Fibroblast of peridontal ligament (primary cell): Measurements from ENCODE around the gene BLCAP.

Experiments
- DNase-seq: peaks from one replicate; pipeline ENCODE4 v3.0.0-alpha.2; 2010; ENCODE audit errors: extremely low read depth

BLCAP gene

DNA sequence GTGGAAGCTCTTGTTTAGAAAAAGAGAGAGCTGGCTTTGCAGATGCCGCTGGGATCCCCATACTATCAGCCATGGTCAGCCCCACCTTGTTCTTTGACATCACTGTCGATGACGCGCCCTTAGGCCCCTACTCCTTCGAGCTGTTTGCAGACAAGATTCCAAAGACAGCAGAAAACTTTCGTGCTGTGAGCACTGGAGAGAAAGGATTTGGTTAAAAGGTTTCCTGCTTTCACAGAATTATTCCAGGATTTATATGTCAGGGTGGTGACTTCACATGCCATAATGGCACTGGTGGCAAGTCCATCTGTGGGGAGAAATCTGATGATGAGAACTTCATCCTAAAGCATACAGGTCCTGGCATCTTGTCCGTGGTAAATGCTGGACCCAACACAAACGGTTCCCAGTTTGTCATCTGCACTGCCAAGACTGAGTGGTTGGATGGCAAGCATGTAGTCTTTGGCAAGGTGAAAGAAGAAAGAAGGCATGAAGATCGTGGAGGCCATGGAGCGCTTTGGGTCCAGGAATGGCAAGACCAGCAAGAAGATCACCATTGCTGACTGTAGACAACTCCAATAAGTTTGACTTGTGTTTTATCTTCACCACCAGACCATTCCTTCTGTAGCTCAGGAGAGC is 2.4 kb upstream of the BLCAP start:
- no peak for DNase-seq

DNA sequence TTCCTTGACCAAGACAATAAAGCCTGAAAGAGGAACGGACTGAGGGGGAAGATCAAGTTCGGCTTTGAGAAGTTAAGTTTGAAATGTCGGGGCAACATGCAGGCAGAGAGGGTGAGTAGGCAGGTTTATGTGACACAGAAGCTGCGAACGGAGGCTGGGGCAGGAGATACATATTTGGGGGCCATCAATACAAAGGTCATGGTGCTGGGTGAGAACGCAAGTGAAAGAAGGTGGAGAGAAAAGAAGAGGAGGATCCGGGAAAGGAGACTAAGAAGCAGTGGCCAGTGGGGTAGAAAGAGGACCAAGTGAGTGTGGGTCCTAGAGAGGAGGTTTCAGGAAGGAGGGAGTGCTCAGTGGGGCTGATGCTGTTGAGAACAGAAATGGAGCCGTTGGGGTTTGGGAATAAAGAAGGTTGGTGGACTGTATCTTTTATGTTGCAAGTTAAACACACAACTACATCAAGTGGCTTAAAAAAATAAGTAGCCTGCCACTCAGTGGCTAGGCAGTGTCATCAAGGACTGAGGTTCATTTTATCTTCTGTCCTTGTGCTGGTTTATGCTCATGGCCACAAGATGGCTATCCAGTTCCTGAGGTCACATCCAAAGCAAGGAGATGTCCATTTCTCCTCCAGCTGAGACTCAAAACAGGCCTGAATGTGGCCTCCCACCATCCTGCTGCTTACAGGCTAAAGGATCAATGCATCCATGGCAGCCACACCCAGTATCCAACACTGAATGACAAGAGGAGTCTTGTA is 1.7 kb upstream of the BLCAP start:
- no peak for DNase-seq

DNA sequence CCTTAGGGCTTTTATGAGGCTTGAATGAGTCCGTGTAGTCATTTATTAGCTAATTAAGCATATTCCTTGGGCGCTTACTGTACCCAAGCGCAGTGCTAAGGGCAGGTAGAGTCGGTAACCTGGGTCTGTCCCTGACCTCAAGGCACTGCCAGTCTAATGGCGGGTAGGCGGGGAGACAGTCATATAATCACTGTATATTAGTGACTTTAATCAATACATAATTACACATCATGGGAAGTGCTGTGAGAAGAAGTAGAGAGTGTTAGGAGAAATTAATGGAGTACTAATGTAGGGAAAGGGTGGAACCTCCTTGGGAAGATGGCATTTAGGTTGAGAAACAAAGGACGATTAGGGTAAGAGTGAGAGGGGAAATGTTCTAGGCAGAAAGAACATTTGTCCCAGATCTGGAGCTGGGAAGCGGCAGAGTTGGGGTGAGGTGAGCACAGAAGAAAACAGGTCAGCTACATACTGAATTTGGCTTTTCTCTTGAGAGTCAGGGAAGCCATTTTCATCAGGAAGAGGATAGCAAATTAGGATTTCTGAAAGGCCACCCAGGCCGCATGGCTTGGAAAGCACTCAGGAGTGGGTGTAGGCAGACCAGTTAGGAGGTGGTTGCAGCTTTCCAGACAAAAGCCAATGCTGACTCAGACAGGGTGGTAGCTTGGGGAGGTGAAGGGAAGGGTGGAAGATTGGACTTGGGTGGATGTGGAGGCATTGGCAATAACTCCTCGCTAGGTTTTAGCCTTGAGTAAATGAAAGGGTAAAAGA is 954 bp upstream of the BLCAP start:
- no peak for DNase-seq

DNA sequence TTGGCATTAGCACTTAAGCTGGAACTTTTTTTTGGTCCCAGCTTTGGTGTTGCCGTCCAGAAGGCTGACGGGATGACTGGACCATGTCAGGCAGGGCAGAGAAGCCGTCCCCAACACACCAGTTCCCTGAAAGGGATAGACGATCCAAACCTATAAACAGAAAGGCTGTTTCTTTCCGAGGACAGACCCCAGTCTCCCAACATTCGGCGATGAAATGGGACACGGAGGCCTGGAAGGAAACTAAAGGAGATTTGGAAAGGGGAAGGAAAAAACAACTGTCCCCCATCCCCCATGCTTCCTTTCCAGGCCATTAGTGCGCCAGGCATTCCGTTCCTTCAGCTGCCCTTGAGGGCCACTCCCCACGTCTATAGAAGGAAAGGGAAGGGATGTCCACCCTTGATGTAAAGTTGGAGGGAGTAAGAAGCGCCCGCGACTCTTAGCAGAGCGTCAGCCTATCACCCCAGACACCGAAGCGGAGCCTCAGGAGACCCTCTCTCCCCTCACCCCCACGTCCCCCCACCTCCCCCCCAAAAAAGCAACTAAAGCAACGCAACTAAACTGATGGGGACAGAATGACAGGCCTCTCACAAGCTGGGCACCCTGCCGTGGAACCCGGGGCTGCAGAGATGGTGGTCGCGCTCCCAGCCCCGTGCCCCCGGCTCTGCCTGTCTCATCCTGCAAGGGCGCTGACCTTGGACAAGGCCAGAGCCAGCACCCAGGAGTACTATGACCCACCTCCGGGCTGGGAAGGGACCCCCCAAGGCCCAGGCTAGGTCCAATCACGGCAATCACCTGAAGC is 638 bp downstream of the BLCAP start:
- DNase-seq = peak; percentile 25

DNA sequence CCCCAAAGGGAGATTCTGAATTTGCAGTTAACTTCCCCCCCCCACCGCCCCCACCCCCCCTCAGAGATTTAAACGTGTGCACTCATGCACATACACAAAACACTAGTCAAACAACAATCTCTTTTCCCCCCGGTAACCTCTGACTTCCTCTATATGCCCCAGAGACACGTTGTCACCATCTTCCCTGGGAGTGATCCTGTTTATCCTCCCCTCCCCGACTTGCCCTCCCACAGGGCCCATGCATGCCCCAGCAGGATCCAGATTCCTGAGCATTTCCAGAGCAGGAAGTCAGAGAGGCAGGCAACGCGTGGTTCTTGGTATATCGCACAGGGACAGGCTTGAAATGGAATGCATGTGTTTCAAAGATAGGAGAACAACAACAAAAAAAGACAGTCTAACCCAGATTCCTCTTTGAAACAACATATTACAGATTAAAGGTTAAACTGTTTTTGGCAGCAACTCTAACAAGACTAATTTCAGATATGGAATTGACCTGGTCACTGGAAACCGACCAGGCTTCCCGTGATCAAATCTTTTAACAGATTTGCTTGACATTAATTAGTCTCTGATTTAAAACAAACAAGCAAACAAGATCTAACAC is 1.3 kb downstream of the BLCAP start:
- DNase-seq = peak; percentile 41

DNA sequence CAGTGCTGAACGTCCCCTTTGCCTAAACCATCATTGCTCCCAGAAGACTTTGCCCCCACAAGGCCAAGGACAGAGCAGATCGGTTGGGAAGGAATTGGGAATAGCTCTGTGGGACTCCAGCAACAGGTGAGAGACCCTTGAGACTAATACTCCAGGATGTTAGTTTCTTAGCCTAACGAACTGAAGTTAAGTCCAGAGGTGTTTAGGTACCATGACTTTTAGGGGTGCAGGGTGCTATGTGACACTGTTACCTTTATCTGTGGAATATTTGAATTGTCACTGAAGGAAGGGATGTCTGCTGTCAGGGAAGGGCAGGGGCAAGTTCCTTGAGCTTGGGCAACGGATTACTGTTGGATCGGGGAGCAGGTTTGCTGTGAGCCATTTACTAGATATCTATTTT is 1.9 kb downstream of the BLCAP start:
- DNase-seq = no peak

DNA sequence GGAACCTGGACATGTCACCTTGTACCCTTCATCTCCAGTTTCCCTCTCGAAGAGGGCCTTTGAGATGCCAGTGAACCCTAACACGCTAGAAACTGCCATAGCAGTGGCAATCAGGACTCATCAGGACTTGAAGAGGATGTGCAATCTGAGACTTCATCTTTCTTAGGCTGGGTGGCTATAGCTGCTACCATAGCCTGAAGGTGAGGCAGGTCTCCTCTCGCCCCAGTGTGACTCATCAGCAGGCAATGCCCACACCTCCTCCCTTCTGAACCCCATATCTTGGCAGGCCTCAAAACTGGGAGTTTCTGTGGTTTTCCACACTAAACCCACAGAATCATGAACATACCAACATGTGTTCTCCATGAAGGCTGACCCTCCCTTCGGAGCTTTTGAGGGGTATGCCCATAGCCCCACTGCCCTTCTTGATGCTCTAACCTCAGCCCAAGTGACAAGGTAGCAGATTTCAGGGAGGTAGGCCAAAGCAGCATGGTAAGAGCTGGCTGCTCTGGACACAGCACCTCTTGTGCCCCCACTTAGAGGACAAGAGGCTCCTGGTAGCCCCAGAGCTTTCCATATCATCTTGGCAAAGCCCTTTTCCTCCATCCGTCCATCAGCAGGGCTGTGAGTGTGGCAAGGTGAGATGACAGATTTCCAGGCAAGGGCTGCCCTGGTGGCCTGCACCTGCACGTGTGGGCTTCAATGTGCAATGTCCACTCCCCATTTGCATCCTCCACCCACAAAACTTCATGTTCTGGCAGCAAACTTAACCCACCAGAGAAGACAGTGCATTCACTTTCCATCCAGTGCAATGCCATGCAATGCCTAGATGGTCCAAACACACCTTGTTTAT is 2.6 kb downstream of the BLCAP start:
- DNase-seq = peak; percentile 68

- DNase-seq = no peak
Measured at GRCh38 chr20:37523911-37524700, 3.6 kb downstream of the BLCAP start.

GRCh38 chr20:37523012-37523391 is 4.7 kb downstream of the BLCAP start:
- DNase-seq = no peak

DNA sequence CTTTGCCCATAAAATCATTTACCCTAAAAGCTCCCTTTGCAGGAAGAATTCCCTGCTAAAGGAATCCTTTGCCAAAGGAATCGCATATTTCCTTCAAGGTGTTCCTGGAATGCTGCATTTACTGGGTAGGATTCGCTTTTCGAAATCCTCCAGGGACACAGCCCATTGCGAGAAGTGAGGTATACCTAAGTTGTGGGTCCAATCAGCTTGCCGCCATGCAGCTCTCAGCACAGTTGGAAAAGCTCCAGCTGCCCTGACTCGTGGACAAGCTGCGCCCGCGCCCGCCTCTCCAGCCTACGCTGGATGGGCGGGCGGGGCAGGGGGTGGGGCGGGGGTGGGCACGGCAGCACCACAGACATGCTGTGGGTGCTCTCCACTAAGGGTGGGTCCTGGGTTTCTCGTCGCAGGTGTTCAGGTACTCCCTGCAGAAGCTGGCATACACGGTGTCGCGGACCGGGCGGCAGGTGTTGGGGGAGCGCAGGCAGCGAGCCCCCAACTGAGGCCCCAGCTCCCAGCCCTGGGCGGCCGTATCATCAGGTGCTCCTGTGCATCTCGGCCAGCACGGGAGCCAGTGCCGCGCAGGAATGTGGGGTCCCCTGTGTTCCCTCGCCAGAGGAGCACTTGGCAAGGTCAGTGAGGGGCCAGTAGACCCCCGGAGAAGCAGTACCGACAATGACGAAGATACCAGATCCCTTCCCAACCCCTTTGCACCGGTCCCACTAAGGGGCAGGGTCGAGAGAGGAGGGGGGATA is 5.2 kb downstream of the BLCAP start:
- no peak for DNase-seq

DNA sequence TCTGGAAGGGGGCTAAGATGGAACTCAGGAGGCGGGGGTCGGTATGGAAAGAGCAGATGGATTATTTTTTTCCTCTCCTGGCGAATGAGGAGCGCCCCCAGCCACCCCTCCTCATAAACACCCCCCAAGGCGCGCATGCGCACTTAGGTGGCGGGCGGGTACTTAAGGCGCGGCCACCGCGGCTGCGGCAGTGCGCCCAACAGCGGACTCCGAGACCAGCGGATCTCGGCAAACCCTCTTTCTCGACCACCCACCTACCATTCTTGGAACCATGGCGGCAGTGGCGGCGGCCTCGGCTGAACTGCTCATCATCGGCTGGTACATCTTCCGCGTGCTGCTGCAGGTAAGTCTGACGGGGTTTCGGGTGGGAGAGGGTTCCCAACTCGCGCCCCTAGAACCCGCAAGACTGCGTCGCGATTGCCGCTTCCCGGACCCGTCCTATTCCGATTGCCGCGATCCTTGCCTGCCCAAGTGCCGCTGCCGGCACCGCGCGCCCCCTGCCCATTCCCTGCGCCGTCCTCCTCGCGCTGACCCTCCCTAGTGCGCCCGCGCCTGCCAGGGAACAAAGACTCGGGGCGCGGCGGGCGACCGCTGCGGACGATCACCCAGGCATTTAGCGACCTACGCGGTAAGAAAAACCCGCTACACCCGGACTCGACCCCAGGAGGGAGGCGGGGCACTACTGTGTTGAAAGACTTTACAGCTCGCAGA is 6.5 kb downstream of the BLCAP start, which contains the start of gene NNAT:
NNAT (plus strand) TSS at position 190 of the 711 bp plus-strand sequence; CDS start at position 272, 82 bp downstream.
- no peak for DNase-seq

DNA sequence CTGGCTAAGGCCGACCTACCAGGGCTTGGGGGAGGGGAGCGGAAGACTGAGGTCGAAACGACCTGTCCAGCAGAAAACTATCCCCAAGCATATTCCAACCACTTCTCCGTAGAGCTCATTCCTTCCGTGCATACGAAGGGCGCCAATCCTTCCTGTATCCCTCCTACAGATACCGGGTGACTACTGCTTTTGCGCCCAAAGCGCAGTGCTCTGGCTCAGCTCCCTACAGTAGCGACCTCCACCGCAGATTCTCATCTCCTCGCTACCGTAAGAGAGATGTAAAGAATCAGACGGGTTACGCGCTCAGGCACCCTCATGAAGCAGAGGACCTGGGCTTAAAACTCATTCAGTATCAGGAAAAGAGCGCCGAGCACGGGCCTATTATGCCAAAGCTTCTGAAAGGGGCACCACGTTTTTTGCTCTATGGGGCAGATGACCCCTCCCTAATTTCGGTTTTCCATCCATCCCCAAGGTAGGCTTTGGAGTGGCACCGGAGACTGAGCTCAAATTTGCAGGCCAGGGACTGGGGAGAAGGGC is 7.2 kb downstream of the BLCAP start:
- no peak for DNase-seq

- DNase-seq = no peak
Measured at GRCh38 chr20:37519508-37520418, 7.9 kb downstream of the BLCAP start.

DNA sequence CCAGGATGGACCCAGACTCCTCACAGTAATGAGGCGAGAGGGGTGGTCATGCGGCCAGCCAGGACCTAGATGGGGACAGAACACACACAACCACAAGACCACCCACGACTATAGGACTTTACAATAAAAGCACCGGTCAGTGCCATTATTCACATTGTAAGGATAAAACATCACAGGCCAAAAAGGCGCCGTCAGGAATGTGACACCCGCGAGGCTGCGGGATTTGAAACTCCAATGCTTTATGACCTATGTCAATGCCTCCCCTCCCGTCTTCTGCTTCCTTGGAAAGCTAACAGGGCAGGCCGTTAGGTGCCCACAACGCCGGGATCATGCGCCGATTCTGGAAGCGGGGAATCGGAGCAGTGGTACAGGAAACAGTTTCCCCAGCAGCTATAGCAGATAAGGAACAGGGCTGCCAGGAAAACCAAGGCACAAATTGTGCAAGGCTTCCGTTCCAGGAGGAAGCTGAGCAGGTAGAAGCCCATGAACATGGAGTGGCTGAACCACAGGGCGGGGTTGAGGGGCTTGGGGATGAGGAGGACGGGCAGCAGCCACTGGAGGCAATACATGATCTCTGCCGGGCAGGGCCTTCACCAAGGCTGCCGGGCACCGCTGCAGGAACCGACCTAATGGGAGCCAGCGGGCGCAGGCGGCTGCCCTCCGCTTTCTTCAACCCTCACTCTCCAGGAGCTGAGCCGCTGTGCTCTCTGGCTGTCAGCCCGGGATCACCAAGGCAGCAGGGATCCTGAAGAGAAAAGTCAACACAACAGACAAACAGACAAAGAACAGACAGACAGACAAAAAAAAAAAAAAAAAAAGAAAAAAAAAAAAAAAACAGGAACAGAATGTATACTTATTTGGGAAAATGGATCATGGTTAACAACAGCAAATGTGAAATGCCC is 8.8 kb downstream of the BLCAP start:
- DNase-seq = no peak

GRCh38 chr20:37518059-37518458 is 9.6 kb downstream of the BLCAP start:
- no peak for DNase-seq
